Measurements from ENCODE around the gene UBE2E1. TPM values are rescaled to one million over a fixed set of nuclear protein-coding genes. Genes with fewer than 3 reads are reported as not detected.

The UBE2E1 gene
- total and polyA plus RNA-seq, 2 of the 4 experiments (the other 2 are of a cell fraction): 54.1 to 91.6 TPM

- no peak overlapping the region for H4K8ac ChIP-seq (ENCODE audit: low read depth in 2 of 2, low read length in 2 of 2)
- H3K36me3 ChIP-seq (ENCODE audit: control insufficient read depth, insufficient read depth, low read length): no peaks in the 10 kb centered on the region
- WGBS, 2 experiments (ENCODE audit: extremely low coverage in 2 of 2, insufficient read length in 1 of 2): 100% methylated on average over 2 of the region's 7 CpGs; no CpG with 5 or more reads in 1 of the 2 experiments
- no peak overlapping the region for H3K18ac ChIP-seq (ENCODE audit: low read depth, low read length)
- no peaks in the 10 kb centered on the region for H3K79me1 ChIP-seq (ENCODE audit: low read depth in 1 of 2, low read length in 2 of 2)
- no peak overlapping the region for H2BK20ac ChIP-seq (ENCODE audit: low read depth, low read length)
- no peak overlapping the region for H3K23ac ChIP-seq (ENCODE audit: low read depth, low read length)
- dilution Hi-C loops (cut with HindIII; ENCODE audit: low sequenced_read_pairs, unreplicated experiment): no loop called here
- H2BK15ac ChIP-seq (ENCODE audit: low read depth, low read length): no peak overlapping the region
- no peak overlapping the region for H3K4ac ChIP-seq (ENCODE audit: low read depth, low read length)
- H2AFZ ChIP-seq (replicated peaks; ENCODE audit: low read length, poor library complexity): no peak overlapping the region
- ChIA-PET POLR2A (ENCODE audit: unreplicated experiment) (no interaction called here), CTCF (interaction anchor here (1.2 kb wide), 1 partner anchor 13 kb away, joined by 3 read pairs; no protein-coding TSS in a partner anchor)
- no peak overlapping the region for H2AK9ac ChIP-seq (replicated peaks; ENCODE audit: low read depth, low read length, poor library complexity)
- H3K4me3 ChIP-seq (ENCODE audit: insufficient read depth, low read depth, low read length): no peak overlapping the region
- H3K14ac ChIP-seq (replicated peaks; ENCODE audit: low read depth, low read length): 0 out of 2 replicates have a peak overlapping the region, but pooled peaks have one; percentile 11
- no peak overlapping the region for H4K5ac ChIP-seq (ENCODE audit: low read depth, low read length)
- H3K9me1 ChIP-seq (ENCODE audit: insufficient read depth, low read length): no peaks in the 10 kb centered on the region
- H4K91ac ChIP-seq (ENCODE audit: insufficient read depth, low read depth, low read length): no peak overlapping the region
- BruUV-seq (replicated peaks): no TSS peak
- H2BK120ac ChIP-seq (ENCODE audit: low read depth, low read length): no peak overlapping the region
- no peak overlapping the region; the same call in 1 of the 2 replicates for H3K4me2 ChIP-seq (ENCODE audit: low read depth, low read length)
- H3K56ac ChIP-seq (ENCODE audit: extremely low read depth, insufficient read depth, low read length): no peak overlapping the region
- DNase-seq (no peak), ATAC-seq (ENCODE audit: low read depth) (no peak)
- peaks cover 4% of the 10 kb centered on the region; the same call in 1 of the 2 replicates for H3K4me1 ChIP-seq (ENCODE audit: control insufficient read depth, insufficient read depth, low read length)
- no peak overlapping the region for H3K27ac ChIP-seq (ENCODE audit: insufficient read depth, low read length)
- H3K27me3 ChIP-seq (ENCODE audit: control insufficient read depth, insufficient read depth, low read length): no peaks in the 10 kb centered on the region
- H3K9me3 ChIP-seq (ENCODE audit: control insufficient read depth, insufficient read depth, low read length): no peaks in the 10 kb centered on the region
- no peak overlapping the region for H2BK5ac ChIP-seq (ENCODE audit: low read depth, low read length, poor library complexity, severe bottlenecking)
- TF ChIP-seq MAFK (IDR thresholded peaks at IDR 0.05; ENCODE audit: low read depth, low read length) (no peak), CEBPB (IDR thresholded peaks at IDR 0.05; ENCODE audit: low read depth, low read length) (no peak), RFX5 (IDR thresholded peaks at IDR 0.05; ENCODE audit: low read depth, low read length) (no peak), BHLHE40 (IDR thresholded peaks at IDR 0.05; ENCODE audit: low read depth, low read length) (no peak)
- TF ChIP-seq, protein P1, sequence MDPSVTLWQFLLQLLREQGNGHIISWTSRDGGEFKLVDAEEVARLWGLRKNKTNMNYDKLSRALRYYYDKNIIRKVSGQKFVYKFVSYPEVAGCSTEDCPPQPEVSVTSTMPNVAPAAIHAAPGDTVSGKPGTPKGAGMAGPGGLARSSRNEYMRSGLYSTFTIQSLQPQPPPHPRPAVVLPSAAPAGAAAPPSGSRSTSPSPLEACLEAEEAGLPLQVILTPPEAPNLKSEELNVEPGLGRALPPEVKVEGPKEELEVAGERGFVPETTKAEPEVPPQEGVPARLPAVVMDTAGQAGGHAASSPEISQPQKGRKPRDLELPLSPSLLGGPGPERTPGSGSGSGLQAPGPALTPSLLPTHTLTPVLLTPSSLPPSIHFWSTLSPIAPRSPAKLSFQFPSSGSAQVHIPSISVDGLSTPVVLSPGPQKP (IDR thresholded peaks at IDR 0.05; ENCODE audit: borderline replicate concordance, low read depth, low read length): no peak
- in situ Hi-C loops (cut with MboI; ENCODE audit: low sequenced_read_pairs): no loop called here
- H4K20me1 ChIP-seq (ENCODE audit: insufficient read depth, low read length): no peaks in the 10 kb centered on the region
- no peak overlapping the region for H2AK5ac ChIP-seq (ENCODE audit: low read depth, low read length)
- no peak overlapping the region for H3K9ac ChIP-seq (ENCODE audit: low read depth, low read length)
- intact Hi-C loops (cut with micrococcal nuclease): loop anchor here (10.0 kb wide), 1 partner anchor 577 kb away; no protein-coding TSS in a partner anchor
Observed at GRCh38 chr3:23762214-23762613, 43.5 kb upstream of the UBE2E1 start.
